GM18520 (cell line): ENCODE data around the gene MYO3B.
"Not testable (repeated sequence)": the region's sequence is repeated elsewhere in the genome, so short reads cannot be mapped to it uniquely, and the experiment has no call there.

Experiments
- ATAC-seq: cut with Tn5 transposase; IDR thresholded peaks from one replicate; pipeline ENCODE4 v1.9.1; 2021; ENCODE audit not compliant: unreplicated experiment

The MYO3B gene

DNA sequence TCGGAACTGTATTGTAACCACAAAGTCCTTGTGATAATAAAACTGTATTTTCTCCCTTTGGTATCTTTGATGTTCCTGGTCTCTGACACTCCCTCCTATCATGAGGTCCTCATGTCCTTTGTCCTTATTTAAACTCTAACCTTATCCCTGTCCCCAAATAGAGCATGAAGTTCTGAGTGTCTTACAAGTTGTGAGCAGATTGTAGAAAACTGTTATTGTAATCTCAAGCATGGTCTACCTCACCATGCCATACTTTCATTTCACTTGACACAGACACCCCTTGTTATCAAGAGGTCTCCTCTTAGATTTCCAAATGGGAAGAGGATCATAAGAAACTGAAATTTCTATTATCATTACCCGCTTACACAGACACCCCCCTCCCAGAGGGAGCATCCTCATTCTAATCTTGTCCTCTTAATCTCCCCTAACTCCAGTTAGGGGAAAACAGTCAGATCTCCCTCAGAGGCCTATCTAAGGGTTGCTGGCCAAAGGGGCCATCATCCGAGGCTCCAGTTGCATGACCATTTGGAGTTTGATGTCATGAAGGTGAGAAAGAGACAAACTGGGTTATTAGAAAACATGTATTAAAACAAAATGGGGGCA lies 29.0 kb downstream of the MYO3B start:
- no peak for ATAC-seq

DNA sequence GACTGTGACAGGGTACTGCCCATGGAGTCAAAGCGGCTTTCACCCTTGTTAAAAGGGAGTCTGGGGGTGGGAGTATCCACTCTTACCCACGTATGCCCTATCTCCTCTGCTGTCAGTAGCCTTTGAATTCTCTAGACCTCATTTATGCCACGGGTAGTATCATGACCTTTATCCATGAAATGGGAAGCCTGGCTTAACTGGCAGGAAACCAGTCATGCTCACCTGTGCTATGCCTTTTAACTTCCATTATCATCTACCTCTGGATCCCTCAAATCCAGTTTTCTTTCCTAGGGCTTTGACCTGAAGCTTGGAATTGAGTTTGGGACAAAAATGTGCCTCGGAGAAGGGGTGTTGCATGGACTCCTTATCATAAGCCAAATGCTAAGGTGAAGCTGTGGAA lies 30.0 kb downstream of the MYO3B start:
- ATAC-seq: no peak

DNA sequence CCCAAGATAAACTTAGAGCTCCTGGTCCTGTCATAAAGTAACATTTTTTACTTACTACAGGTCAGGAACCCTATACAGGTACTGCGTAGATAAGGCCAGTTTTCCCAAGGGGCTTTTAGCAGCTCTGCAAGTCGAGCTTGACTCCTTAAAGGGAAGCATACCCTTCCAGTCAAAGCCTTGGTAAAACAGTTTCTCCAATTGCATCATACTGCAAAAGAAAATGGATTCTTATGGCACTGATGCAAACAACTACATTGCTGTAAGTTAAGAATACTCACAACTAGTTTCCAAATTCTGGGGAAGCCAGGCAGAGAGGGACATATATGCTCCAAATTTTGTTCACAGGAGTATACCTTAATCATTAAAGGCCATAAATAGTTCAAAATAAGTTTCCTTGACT lies 31.0 kb downstream of the MYO3B start:
- no peak for ATAC-seq

DNA sequence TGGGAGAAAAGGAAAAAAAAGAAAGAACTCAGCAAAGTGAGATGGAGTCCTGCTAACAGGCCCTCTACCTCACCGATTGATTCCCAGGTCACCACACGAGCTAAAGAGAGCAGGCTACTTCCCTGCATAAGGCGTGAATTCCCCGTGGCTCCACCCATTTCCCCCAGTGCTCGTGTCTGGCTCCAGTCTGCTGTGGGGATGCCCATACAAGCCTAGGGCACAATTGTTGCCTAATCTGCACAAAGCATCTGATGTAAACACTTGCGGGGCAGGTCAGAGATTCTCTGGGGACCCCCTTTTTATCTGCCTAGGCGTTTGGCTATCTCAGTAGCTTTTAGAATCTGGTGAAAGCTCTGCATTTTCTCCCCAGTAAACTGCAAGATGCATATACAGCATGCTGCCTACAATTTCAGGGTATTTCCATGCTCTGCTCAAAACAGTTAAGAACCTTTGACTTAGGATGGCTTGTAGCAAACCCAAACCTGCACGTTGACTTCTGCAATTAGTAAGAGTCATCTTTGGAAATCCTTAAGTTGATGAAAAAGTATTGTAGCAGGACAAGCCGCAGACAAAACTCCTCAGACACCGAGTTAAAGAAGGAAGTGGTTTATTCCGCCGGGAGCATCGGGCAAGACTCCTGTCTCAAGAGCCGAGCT lies 34.8 kb downstream of the MYO3B start:
- no peak for ATAC-seq

DNA sequence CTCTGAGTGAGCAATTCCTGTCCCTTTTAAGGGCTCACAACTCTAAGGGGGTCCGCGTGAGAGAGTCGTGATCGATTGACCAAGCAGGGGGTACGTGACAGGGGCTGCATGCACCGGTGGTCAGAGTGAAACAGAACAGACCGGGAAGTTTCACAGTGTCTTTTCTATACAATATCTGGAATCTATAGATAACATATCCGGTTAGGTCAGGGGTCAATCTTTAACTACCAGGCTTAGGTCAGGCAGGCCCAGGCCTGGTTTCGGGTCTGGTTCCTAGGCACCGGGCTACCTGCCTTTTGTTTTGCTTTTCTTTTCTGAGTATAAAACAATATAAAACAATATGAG lies 35.3 kb downstream of the MYO3B start:
- ATAC-seq: not testable (repeated sequence)

DNA sequence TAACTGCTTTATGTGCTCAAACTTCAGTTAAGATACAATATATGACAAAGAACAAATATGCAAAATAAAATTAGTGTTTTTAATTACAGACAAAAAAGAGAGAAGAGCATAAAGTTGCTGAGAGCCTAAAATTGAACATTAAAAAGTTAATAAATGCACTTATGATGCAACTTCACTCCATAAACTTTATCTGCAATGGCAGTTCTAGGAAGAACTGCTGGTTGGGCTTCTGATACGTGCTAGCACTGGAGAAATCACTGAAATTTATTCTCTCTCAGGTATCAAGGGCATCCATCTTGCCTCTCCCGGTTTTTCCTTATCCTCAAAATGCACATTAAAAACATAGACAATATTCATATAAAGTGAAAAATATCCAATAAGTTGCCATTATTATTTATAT lies 35.7 kb downstream of the MYO3B start:
- no peak for ATAC-seq

DNA sequence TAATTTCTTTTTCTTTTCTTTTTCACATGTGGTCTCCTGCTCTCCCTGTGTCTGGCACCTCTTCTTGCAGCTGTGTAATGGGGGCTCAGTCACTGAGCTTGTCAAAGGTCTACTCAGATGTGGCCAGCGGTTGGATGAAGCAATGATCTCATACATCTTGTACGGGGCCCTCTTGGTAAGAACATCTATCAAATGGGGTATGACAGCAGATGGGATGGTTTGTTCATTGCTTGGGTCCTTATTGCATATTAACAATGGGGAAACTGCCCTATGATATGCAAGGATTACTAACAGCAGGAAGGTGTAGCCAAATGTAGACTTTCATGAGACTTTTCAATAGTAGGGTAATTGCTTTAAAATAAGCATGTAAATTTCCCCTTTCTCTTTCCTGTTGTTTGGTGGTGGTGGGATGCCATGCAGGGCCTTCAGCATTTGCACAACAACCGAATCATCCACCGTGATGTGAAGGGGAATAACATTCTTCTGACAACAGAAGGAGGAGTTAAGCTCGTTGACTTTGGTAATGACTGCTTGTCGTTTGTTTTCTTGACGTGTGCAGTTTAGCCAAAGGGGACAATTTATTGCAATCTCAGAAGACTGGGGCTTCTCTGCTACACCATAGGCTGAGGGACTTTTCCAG lies 36.5 kb downstream of the MYO3B start:
- ATAC-seq: no peak

DNA sequence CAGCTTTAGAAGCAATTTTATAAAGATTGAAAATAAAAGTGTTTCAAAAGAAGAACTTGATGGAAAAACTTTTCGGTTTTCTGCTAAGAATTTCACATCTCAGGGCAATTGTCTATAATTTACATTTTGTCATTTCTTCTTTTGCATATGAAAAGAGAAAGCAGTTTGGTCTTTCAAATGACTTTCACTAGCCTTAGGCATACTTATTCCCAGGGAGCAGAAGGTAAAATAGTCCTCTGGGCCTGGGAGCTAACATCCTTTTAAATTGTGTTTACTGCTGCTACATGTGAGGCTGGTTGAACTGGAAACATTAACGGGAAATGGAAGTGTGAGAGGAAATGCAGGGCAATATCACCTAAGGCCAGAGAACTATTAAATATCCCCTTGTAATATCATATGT lies 37.1 kb downstream of the MYO3B start:
- no peak for ATAC-seq

DNA sequence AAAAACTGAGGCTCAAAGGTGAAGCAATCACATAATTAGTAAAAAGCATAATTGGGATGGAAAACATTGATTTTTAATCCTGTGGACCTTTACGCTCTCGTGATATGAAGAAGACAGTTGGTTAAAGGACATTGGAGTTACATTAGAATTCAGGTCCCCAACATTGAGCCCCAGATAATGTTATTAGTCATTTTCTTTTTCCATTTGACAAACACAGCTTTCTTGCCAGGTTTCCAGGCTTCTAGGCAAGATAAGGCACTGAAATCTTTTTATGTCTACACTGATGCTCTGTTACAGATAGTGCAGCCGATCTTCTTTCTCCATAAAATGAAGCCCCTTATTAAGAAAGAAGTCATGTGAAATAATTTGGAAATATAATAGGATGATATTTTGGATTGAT lies 38.5 kb downstream of the MYO3B start:
- ATAC-seq: no peak

DNA sequence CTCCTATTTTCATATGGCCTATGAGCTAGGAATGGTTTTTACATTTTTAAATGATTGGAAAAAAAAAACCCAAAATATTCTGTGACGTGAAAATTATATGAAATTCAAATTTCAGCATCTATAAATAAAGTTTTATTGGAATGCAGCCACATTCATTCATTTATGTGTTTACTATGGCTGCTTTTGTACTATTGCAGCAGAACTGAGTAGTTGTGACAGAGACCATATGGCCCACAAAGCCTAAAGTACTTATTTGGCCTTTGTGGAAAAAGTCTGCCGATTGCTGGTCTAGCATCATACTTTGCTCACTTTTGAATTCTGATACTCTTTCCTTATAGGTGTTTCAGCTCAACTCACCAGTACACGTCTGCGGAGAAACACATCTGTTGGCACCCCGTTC lies 39.0 kb downstream of the MYO3B start:
- ATAC-seq: no peak

DNA sequence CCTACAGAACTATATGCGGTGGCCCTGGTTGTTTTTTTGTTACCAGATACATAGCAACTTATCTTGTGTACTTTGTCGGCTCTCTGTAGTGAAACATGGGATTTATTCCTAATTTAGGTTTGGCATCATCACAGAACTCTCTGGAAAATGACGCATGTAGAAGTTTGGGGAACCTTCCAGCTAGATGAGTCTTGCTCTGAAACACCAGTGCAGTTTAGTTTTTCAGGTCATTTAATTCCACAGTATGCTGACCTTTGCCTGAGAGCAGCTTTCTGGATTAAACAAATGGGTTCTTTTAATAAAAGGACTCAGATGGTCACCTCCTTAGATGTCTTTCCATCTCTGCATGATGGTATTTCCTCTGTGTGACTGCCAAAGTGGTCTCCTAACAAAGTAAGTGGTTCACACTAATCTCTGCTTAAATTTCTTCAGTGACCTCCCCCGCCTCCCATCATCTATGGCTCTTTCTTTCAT lies 39.9 kb downstream of the MYO3B start:
- no peak for ATAC-seq

DNA sequence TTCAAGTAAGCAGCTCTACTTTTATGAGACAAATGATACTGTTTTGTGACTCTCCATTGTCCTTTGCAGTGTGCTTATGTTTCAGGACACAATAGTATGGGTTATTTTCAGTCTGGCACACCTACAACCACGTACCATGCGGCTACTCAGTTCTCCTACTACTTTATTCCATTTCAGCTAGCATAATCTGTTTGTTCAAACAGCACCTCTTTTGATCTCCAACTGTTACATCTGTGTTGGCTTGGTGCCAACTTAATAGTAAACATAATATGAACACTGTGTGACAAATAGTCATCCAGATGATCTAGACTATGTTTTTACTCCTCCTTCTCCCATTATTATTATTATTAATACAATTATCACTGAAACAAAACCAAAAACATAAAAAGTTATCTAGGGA lies 40.5 kb downstream of the MYO3B start:
- ATAC-seq: no peak

DNA sequence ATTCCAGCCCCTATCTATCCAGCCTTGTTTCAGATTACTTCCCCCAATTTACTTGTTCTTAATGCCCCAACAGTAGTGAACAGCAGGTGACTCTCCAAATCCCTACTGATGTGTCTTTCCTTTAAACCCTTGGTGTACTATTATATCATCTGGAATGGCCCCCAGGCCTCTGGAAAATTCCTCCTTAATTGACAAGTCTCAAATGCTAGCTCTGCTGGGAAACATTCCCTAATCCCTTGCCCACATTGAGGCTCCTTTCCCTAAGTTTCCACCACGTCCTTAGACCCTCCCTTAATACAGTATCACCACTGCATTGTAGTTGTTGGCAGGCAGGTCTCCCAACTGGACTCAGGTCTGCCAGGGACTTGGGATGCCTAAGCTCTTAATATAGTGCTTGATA lies 41.0 kb downstream of the MYO3B start:
- ATAC-seq: no peak

DNA sequence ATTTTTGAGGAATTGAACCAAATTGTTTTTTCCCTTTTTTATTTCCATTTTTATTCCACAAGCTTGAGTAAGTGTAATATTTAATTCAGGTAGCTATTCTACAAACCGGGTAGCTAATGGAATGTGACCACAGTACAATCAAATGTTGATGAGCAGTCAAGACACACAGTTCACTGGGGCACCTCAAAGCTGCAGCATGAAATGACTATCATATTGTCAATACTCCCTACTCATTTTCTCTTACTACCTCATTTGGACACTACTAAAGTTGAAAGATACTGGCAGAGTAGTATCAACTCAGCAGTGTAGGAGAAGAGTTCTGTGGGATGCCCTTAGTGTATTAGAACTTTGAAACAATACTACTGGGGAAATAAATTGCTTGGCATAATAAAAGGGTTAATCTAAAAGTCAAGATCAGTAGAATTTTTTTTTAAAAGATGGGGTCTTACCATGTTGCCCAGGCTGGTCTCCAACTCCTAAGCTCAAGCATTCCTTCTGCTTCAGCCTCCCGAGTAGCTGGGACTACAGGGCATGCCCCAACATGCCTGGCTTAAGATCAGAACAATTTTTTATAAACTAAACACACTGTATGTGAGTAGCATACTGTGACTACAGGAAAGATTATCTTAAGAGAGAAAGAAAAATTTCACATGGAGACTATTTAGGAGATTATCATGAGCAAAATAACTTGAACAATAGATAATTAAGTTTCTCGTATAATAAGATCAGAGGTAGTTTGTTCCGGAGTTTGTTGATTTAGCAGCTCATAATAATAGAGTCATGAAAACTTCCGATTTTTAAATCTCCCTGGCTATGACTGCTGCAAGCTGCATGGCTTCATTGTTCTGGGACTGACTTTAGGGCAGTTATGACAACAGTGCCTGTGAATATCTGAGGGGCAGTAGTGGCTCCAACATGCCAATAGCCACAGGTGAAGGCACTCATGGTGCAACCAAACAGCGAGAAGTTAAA lies 43.7 kb downstream of the MYO3B start:
- ATAC-seq: no peak

DNA sequence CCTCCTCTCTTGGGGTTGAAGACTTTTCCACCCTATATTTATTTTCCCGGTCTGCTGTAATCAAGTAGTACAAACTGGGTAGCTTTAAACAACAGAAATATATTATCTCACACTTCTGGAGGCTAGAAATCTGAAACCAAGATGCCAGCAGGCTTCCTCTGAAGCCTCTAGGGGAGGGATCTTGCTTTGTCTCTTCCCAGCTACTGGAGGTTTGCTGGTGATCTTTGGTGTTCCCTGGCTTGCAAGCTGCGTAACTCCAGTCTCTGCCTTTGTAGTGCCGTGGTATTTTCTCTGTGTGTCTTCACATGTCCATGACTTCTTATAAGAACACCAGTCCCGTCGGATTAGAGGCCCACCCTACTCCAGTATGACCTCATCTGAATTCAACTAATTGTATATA lies 44.4 kb downstream of the MYO3B start:
- no peak for ATAC-seq

DNA sequence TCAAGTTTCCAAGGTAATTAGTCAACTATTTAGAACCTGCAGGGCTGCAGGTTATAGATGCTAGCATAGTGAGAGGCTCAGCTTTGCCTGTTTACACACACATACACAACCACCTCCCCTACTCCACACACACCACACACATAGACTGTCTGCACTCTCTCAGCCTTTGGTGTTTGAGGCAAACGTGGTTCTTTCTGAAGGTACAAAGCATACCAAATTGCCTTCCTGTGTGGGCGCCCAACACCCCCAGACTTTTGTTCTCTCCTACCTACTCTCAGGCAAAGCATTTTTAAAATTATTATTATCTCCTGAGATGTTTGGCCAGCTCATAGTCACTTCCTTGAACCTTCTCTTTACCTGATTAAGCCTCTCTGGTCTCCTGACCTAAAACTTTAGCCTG lies 44.9 kb downstream of the MYO3B start:
- no peak for ATAC-seq

DNA sequence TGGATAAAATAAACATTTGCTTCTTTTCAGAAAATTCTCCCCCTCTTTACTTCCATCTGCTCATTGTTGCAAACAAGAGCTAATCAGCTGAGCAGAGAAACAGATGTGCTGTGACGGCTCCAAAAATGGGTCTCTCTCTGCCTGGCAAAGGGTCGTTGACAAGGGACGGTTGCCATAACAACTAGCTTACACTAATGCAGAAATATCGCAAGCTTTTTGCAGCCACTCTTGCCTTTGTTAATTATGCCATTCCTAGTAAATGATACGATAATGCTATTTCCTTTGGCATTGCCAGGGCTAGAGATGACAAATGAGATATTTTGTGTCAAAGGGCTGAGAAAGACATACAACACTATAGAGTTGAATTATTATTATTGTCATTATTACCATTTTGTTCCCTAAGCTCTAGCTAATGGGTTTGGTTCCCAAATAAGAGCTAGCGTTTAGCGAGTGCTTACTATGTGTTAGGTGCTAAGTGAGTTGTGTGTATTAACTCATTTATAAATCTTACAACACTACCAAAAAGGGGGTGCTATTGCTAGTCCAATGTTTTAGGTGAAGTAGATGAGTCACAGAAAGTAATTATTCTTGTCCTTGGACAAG lies 46.8 kb downstream of the MYO3B start:
- no peak for ATAC-seq

DNA sequence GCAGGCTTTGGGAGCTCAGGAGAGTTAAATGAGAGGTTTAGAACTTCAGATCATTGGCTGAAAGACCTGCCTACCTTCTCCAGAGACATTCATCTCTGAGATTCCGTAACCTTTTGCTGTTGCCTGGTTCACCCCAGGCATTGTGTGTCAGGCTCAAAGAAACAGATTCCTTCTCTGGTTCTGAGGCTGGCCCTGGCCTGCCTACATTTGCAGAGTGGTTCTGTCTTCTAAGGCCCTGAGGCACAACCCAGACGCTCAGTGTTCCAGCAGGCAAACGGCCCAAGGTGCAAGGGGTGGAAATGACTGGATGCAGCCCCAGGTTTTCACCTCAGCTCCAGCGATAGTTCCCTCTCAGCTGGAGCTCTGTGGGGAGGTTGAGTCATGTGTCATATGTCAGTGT lies 48.3 kb downstream of the MYO3B start:
- ATAC-seq: no peak

DNA sequence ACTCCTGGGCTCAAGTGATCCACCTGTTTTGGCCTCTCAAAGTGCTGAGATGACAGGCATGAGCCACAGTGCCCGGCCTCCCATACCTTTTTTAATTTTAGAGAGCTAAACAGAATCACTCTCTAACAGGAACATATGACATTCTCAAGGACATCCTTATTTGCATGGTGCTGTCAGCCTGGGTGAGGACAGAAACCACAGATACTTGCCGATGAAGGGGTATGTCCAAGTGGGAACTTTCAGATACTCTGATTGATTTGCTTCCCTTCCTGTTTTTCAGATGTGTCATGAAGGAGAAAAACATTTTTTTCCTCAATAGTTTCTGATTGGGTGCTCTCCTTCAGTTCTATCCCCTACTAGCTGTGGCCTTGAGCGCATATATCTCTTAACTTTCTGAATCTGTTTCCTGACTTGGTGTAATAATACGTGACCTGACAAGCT lies 49.6 kb downstream of the MYO3B start:
- peak; percentile 67 for ATAC-seq

DNA sequence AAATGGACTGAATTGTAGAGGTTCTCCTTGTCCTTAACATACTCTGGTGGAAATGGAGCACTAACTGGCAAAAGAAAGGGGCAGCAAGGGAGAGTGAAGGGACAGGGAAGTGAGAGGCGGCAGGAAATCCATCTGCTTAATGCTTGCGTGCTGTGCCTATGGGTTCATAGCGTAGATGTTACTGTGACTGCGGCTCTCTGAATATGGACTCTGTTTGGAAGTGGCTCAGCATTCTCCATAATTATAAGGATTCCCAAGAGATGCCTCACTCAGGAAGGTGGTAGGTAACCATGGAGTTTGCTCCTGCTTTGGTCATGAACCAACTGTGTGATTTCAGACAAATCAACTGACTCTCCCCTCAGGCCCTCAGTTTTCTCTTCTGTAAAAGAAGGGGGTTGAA lies 50.0 kb downstream of the MYO3B start:
- no peak for ATAC-seq

DNA sequence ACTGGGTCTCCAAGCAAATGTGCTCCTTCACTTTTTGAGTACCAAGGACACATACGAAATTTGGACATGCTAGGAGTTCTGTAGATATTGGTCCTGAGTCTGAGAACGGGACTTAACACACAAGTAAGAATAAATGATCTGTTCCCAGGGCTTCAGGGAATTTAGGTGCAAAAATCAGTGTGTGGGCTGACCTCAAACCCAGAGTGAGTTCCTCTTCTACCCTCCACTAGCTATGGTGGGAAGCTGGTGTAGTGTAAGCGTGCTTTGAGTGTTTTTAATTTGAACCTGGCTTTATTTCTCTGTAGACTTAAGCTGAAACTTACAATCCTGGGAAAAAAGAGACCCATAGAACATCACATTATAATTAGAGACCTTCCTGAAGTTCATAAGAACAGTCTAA lies 50.5 kb downstream of the MYO3B start:
- ATAC-seq: no peak
